H1 (cell line): ENCODE measurements around the gene WLS.

Source experiments
- CTCF ChIP-seq, 3 experiments: IDR thresholded peaks; 1 replicate in 2 of 3; 2 replicates in 1 of 3; pipeline versions ENCODE4 v1.5.1 to v1.6.1; 2011; ENCODE audit warnings: low read length in 3 of 3, mild to moderate bottlenecking in 3 of 3, inconsistent platforms in 2 of 3, low read depth in 1 of 3, moderate library complexity in 1 of 3; ENCODE audit not compliant: insufficient read depth in 1 of 3; ENCODE audit errors: control extremely low read depth in 1 of 3
- EGR1 ChIP-seq: IDR thresholded peaks from 2 replicates; pipeline ENCODE4 v1.6.1; 2011; ENCODE audit warnings: low read depth, low read length, borderline replicate concordance
- EZH2 ChIP-seq: fragments of 200-600 bp; sonication (generic); IDR thresholded peaks from 2 replicates; pipeline ENCODE4 v1.7.1; 2012; ENCODE audit warnings: low read depth, mild to moderate bottlenecking, moderate library complexity, low read length, inconsistent platforms; ENCODE audit not compliant: severe bottlenecking
- GABPA ChIP-seq: IDR thresholded peaks from 2 replicates; pipeline ENCODE4 v1.6.1; 2011; ENCODE audit warnings: mild to moderate bottlenecking, low read length, moderate library complexity, borderline replicate concordance; ENCODE audit not compliant: insufficient read depth
- MAFK ChIP-seq: IDR thresholded peaks from 2 replicates; pipeline ENCODE4 v1.6.1; 2012; ENCODE audit warnings: low read depth, mild to moderate bottlenecking, improper control_type of control experiment, low read length
- POLR2AphosphoS5 ChIP-seq: IDR thresholded peaks from 2 replicates; pipeline ENCODE4 v1.6.1; 2011; ENCODE audit warnings: low read depth, low read length
- RAD21 ChIP-seq, 2 experiments: IDR thresholded peaks in 1 of 2; conservative IDR thresholded peaks in 1 of 2; 2 replicates each; pipeline ENCODE4 v1.6.1; 2011; ENCODE audit warnings: low read depth in 2 of 2, low read length in 2 of 2, improper control_type of control experiment in 1 of 2, inconsistent platforms in 1 of 2, mild to moderate bottlenecking in 1 of 2, moderate library complexity in 1 of 2
- TAF7 ChIP-seq: optimal IDR thresholded peaks from 2 replicates; pipeline ENCODE3; 2011; ENCODE audit warnings: low read depth, mild to moderate bottlenecking, inconsistent platforms, low read length, moderate library complexity, borderline replicate concordance

- TF ChIP-seq POLR2AphosphoS5 (no peak), CTCF (IDR thresholded peaks at IDR 0.05; ENCODE audit: control extremely low read depth in 1 of 3, insufficient read depth in 1 of 3, low read depth in 1 of 3, low read length in 3 of 3) (no peak), EZH2 (no peak), EGR1 (no peak), TAF7 (no peak), GABPA (no peak), MAFK (no peak), RAD21 (IDR thresholded peaks at IDR 0.05 in 1 of 2, conservative IDR thresholded peaks at IDR 0.05 in 1 of 2; ENCODE audit: low read depth in 2 of 2, low read length in 2 of 2) (no peak)
These were observed 4.7 kb downstream of the WLS start for GRCh38 chr1:68227598-68227997.
